ENCODE data around the gene SIRT2. TPM values are rescaled to one million over a fixed set of nuclear protein-coding genes. Genes with fewer than 3 reads are reported as not detected.
A peak's percentile ranks its signal among the peaks of the same experiment; 100 is the strongest.

Gene SIRT2
- total RNA-seq, 1 donor from 2014 or later: 54.2 TPM

GRCh38 chr19:38932425-38933179, 33.2 kb upstream of the SIRT2 start:
- Mint-ChIP-seq H3K4me3 (ENCODE audit: unreplicated experiment) (peak overlapping the region; percentile 9), H3K27ac (ENCODE audit: unreplicated experiment) (no peak overlapping the region), H3K27me3 (ENCODE audit: low read depth) (no peaks in the 10 kb centered on the region), H3K9me3 (ENCODE audit: low read depth) (peaks cover 14% of the 10 kb centered on the region), H3K4me1 (ENCODE audit: low read depth) (peaks cover 33% of the 10 kb centered on the region), H3K36me3 (ENCODE audit: low read depth) (peaks cover 14% of the 10 kb centered on the region)
- peak; percentile 69 for TF ChIP-seq CTCF (IDR thresholded peaks at IDR 0.05)
- DNase-seq (ENCODE audit: low spot score): peak; percentile 93

GRCh38 chr19:38931521-38931793, 32.0 kb upstream of the SIRT2 start:
- peaks cover 33% of the 10 kb centered on the region for H3K4me1 Mint-ChIP-seq (ENCODE audit: low read depth)
- no peak for TF ChIP-seq CTCF (IDR thresholded peaks at IDR 0.05)
- H3K27ac Mint-ChIP-seq (ENCODE audit: unreplicated experiment): peak overlapping the region; percentile 97
- peaks cover 14% of the 10 kb centered on the region for H3K36me3 Mint-ChIP-seq (ENCODE audit: low read depth)
- peaks cover 14% of the 10 kb centered on the region for H3K9me3 Mint-ChIP-seq (ENCODE audit: low read depth)
- peak; percentile 65 for DNase-seq (ENCODE audit: low spot score)
- H3K27me3 Mint-ChIP-seq (ENCODE audit: low read depth): no peaks in the 10 kb centered on the region
- peak overlapping the region; percentile 96 for H3K4me3 Mint-ChIP-seq (ENCODE audit: unreplicated experiment)

GRCh38 chr19:38930776-38931520, 31.5 kb upstream of the SIRT2 start, which contains the start of gene MRPS12:
Gene MRPS12 (plus strand): TSS chr19:38930944. CDS start chr19:38931295, 351 bp downstream.
- peak within 1 kb of the TSS; percentile 97 for H3K27ac Mint-ChIP-seq (ENCODE audit: unreplicated experiment)
- peaks cover 33% of the 10 kb centered on the region for H3K4me1 Mint-ChIP-seq (ENCODE audit: low read depth)
- no peak for TF ChIP-seq CTCF (IDR thresholded peaks at IDR 0.05)
- H3K36me3 Mint-ChIP-seq (ENCODE audit: low read depth): peaks cover 14% of the 10 kb centered on the region
- no peaks in the 10 kb centered on the region for H3K27me3 Mint-ChIP-seq (ENCODE audit: low read depth)
- peak within 1 kb of the TSS; percentile 96 for H3K4me3 Mint-ChIP-seq (ENCODE audit: unreplicated experiment)
- peak; percentile 98 for DNase-seq (ENCODE audit: low spot score)
- H3K9me3 Mint-ChIP-seq (ENCODE audit: low read depth): peaks cover 14% of the 10 kb centered on the region

- H3K36me3 Mint-ChIP-seq (ENCODE audit: low read depth): peaks cover 14% of the 10 kb centered on the region
- peak within 1 kb of the TSS; percentile 97 for H3K27ac Mint-ChIP-seq (ENCODE audit: unreplicated experiment)
- no peaks in the 10 kb centered on the region for H3K27me3 Mint-ChIP-seq (ENCODE audit: low read depth)
- H3K4me1 Mint-ChIP-seq (ENCODE audit: low read depth): peaks cover 33% of the 10 kb centered on the region
- peak; percentile 100 for TF ChIP-seq CTCF (IDR thresholded peaks at IDR 0.05)
- H3K4me3 Mint-ChIP-seq (ENCODE audit: unreplicated experiment): peak within 1 kb of the TSS; percentile 96
- no peak for DNase-seq (ENCODE audit: low spot score)
- peaks cover 7% of the 10 kb centered on the region for H3K9me3 Mint-ChIP-seq (ENCODE audit: low read depth)
Observed at GRCh38 chr19:38929929-38930775, 30.7 kb upstream of the SIRT2 start, which contains the start of gene SARS2. Gene SARS2 (minus strand): TSS chr19:38930763. CDS start chr19:38930736, 27 bp downstream.
